ENCODE data around the gene USP30. TPM values are rescaled to one million over a fixed set of nuclear protein-coding genes. Genes with fewer than 3 reads are reported as not detected.
A peak's percentile ranks its signal among the peaks of the same experiment; 100 is the strongest.

Gene USP30
- total RNA-seq, 1 donor from 2014 or later, result 18.9 TPM

- Mint-ChIP-seq H3K4me3 (peak overlapping the region; percentile 91), H3K4me1 (ENCODE audit: unreplicated experiment) (peaks cover 23% of the 10 kb centered on the region), H3K36me3 (peaks cover 22% of the 10 kb centered on the region), H3K27ac (peak overlapping the region; percentile 72), H3K27me3 (no peaks in the 10 kb centered on the region), H3K9me3 (no peaks in the 10 kb centered on the region)
- no peak for DNase-seq (ENCODE audit: extremely low spot score, unreplicated experiment)
- no peak for TF ChIP-seq CTCF (conservative IDR thresholded peaks at IDR 0.05)
These were observed 47.1 kb downstream of the USP30 start for GRCh38 chr12:109099431-109100020.

- no peak overlapping the region for H3K4me3 Mint-ChIP-seq
These were observed 48.4 kb downstream of the USP30 start for GRCh38 chr12:109100741-109101140.

GRCh38 chr12:109102491-109102890 is 50.1 kb downstream of the USP30 start:
- Mint-ChIP-seq H3K27me3 (no peaks in the 10 kb centered on the region), H3K4me1 (ENCODE audit: unreplicated experiment) (peaks cover 23% of the 10 kb centered on the region), H3K27ac (no peak overlapping the region), H3K9me3 (no peaks in the 10 kb centered on the region), H3K36me3 (peaks cover 32% of the 10 kb centered on the region), H3K4me3 (no peak overlapping the region)
- DNase-seq (ENCODE audit: extremely low spot score, unreplicated experiment), result no peak
- TF ChIP-seq CTCF (conservative IDR thresholded peaks at IDR 0.05), result no peak

More at GRCh38 chr12:109100741-109101140, 48.4 kb downstream of the USP30 start:
- Mint-ChIP-seq H3K9me3 (no peaks in the 10 kb centered on the region), H3K27ac (no peak overlapping the region), H3K36me3 (peaks cover 29% of the 10 kb centered on the region), H3K4me1 (ENCODE audit: unreplicated experiment) (peaks cover 23% of the 10 kb centered on the region), H3K27me3 (no peaks in the 10 kb centered on the region)
- DNase-seq (ENCODE audit: extremely low spot score, unreplicated experiment), result no peak
- no peak for TF ChIP-seq CTCF (conservative IDR thresholded peaks at IDR 0.05)

GRCh38 chr12:109105176-109105575 is 52.8 kb downstream of the USP30 start:
- H3K4me1 Mint-ChIP-seq (ENCODE audit: unreplicated experiment), result peaks cover 12% of the 10 kb centered on the region
- H3K9me3 Mint-ChIP-seq, result no peaks in the 10 kb centered on the region
- H3K36me3 Mint-ChIP-seq, result peaks cover 34% of the 10 kb centered on the region
- no peak for TF ChIP-seq CTCF (conservative IDR thresholded peaks at IDR 0.05)
- no peak overlapping the region for H3K4me3 Mint-ChIP-seq
- peak overlapping the region; percentile 14 for H3K27ac Mint-ChIP-seq
- H3K27me3 Mint-ChIP-seq, result no peaks in the 10 kb centered on the region
- DNase-seq (ENCODE audit: extremely low spot score, unreplicated experiment), result no peak

GRCh38 chr12:109109746-109110350 is 57.5 kb downstream of the USP30 start:
- Mint-ChIP-seq H3K9me3 (no peaks in the 10 kb centered on the region), H3K27me3 (no peaks in the 10 kb centered on the region), H3K4me3 (no peak overlapping the region), H3K36me3 (peaks cover 20% of the 10 kb centered on the region), H3K4me1 (ENCODE audit: unreplicated experiment) (peaks cover 34% of the 10 kb centered on the region), H3K27ac (peak overlapping the region; percentile 79)
- TF ChIP-seq CTCF (conservative IDR thresholded peaks at IDR 0.05), result no peak
- no peak for DNase-seq (ENCODE audit: extremely low spot score, unreplicated experiment)

Measured in type B pancreatic cell (in vitro differentiated cells).